ENCODE measurements around the gene TIAM2. TPM values are rescaled to one million over a fixed set of nuclear protein-coding genes. Genes with fewer than 3 reads are reported as not detected.
A peak's percentile ranks its signal among the peaks of the same experiment; 100 is the strongest.

Gene TIAM2
- total and polyA plus RNA-seq, 10 donors: 4.3 to 21.9 (median 12.9) TPM

- no peaks in the 10 kb centered on the region for H3K27me3 ChIP-seq (replicated peaks in 1 of 7)
- peaks cover 0 to 33% (median 3%) of the 10 kb centered on the region in 6 donors for H3K36me3 ChIP-seq
- no peaks in the 10 kb centered on the region for H3K4me1 ChIP-seq
- DNase-seq: no peak
- 92 to 100% (median 96%) methylated on average over 2 of the region's 2 CpGs for WGBS, 5 donors
- H3K4me3 ChIP-seq: no peak overlapping the region
- intact Hi-C loops (cut with DNase I; ENCODE audit: low total_unique reads): no loop called here
- no peak for TF ChIP-seq POLR2A (IDR thresholded peaks at IDR 0.05)
- no peak for TF ChIP-seq POLR2AphosphoS5 (IDR thresholded peaks at IDR 0.05)
- H3K27ac ChIP-seq: no peak overlapping the region
- H3K9me3 ChIP-seq: no peaks in the 10 kb centered on the region
Observed at GRCh38 chr6:155246825-155247224, 251.7 kb downstream of the TIAM2 start.

- intact Hi-C loops (cut with DNase I; ENCODE audit: low total_unique reads): no loop called here
- peaks cover 0 to 41% (median 10%) of the 10 kb centered on the region in 6 donors for H3K36me3 ChIP-seq
- H3K4me3 ChIP-seq: no peak overlapping the region
- WGBS, 5 donors: 94 to 100% (median 97%) methylated on average over 5 of the region's 5 CpGs
- no peak for DNase-seq
- TF ChIP-seq CTCF (IDR thresholded peaks at IDR 0.05 in 8 of 11, conservative IDR thresholded peaks at IDR 0.05 in 3 of 11): no peak
- TF ChIP-seq POLR2A (IDR thresholded peaks at IDR 0.05): no peak
- H3K27ac ChIP-seq: no peak overlapping the region
- no peaks in the 10 kb centered on the region for H3K9me3 ChIP-seq
- no peaks in the 10 kb centered on the region for H3K4me1 ChIP-seq
- no peaks in the 10 kb centered on the region for H3K27me3 ChIP-seq (replicated peaks in 1 of 7)
Observed at GRCh38 chr6:155247618-155248007, 252.5 kb downstream of the TIAM2 start.

- intact Hi-C loops (cut with DNase I; ENCODE audit: low total_unique reads): no loop called here
- Histone ChIP-seq H3K36me3 (peaks cover 0 to 48% (median 17%) of the 10 kb centered on the region in 6 donors), H3K27ac (no peak overlapping the region), H3K4me3 (no peak overlapping the region), H3K27me3 (replicated peaks in 1 of 7) (no peaks in the 10 kb centered on the region), H3K4me1 (no peaks in the 10 kb centered on the region), H3K9me3 (no peaks in the 10 kb centered on the region)
- TF ChIP-seq CTCF (IDR thresholded peaks at IDR 0.05 in 8 of 11, conservative IDR thresholded peaks at IDR 0.05 in 3 of 11): peak in 8 of 11 experiments; percentile 32 to 58 (median 43)
- peak in 1 of 3 donors; percentile 33 for TF ChIP-seq POLR2AphosphoS5 (IDR thresholded peaks at IDR 0.05)
- TF ChIP-seq POLR2A (IDR thresholded peaks at IDR 0.05): no peak
- no peak for DNase-seq
- 80 to 88% (median 87%) methylated on average over 22 to 30 of the region's 30 CpGs for WGBS, 5 donors
Observed at GRCh38 chr6:155248008-155249001, 253.2 kb downstream of the TIAM2 start.

GRCh38 chr6:155250701-155251381 is 255.7 kb downstream of the TIAM2 start:
- intact Hi-C loops (cut with DNase I; ENCODE audit: low total_unique reads): no loop called here
- H3K36me3 ChIP-seq: peaks cover 0 to 73% (median 33%) of the 10 kb centered on the region in 6 donors
- WGBS, 5 donors: 94 to 97% (median 96%) methylated on average over 10 of the region's 10 CpGs
- no peak for TF ChIP-seq POLR2A (IDR thresholded peaks at IDR 0.05)
- TF ChIP-seq CTCF (IDR thresholded peaks at IDR 0.05 in 8 of 11, conservative IDR thresholded peaks at IDR 0.05 in 3 of 11): no peak
- no peak for TF ChIP-seq POLR2AphosphoS5 (IDR thresholded peaks at IDR 0.05)
- DNase-seq: no peak
- H3K4me1 ChIP-seq: no peaks in the 10 kb centered on the region
- no peaks in the 10 kb centered on the region for H3K9me3 ChIP-seq
- H3K27me3 ChIP-seq (replicated peaks in 1 of 7): no peaks in the 10 kb centered on the region
- H3K4me3 ChIP-seq: no peak overlapping the region
- no peak overlapping the region for H3K27ac ChIP-seq

Measured in spleen (tissue), 11 donors.